ENCODE data around the gene GPR153. TPM values are rescaled to one million over a fixed set of nuclear protein-coding genes. Genes with fewer than 3 reads are reported as not detected.

Gene GPR153
- total RNA-seq, 4 donors from 2014 or later = 5.6 to 12.3 (median 10.2) TPM

GRCh38 chr1:6208723-6209660 lies 51.9 kb downstream of the GPR153 start:
- peaks cover 22 to 58% (median 38%) of the 10 kb centered on the region in 3 donors for H3K4me1 ChIP-seq
- DNase-seq = no peak
- no peak overlapping the region for H3K27ac ChIP-seq
- intact Hi-C loops (cut with DNase I) = no loop called here
- peak overlapping the region in 3 of 4 donors; percentile 41 to 63 (median 45) for H3K4me3 ChIP-seq
- 31 to 51% methylated on average over 4 to 7 of the region's 99 CpGs for WGBS, 2 donors
- H3K27me3 ChIP-seq = peaks cover 0 to 22% (median 0%) of the 10 kb centered on the region in 4 donors
- H3K36me3 ChIP-seq = peaks cover 0 to 47% (median 0%) of the 10 kb centered on the region in 3 donors
- H3K9me3 ChIP-seq = no peaks in the 10 kb centered on the region
- TF ChIP-seq CTCF (IDR thresholded peaks at IDR 0.05) (peak in 4 of 6 experiments; percentile 17 to 45 (median 37)), POLR2A (IDR thresholded peaks at IDR 0.05) (no peak)

GRCh38 chr1:6207921-6208320 lies 53.0 kb downstream of the GPR153 start:
- Histone ChIP-seq H3K36me3 (peaks cover 0 to 45% (median 0%) of the 10 kb centered on the region in 3 donors), H3K4me1 (peaks cover 22 to 58% (median 38%) of the 10 kb centered on the region in 3 donors), H3K27me3 (peaks cover 0 to 22% (median 0%) of the 10 kb centered on the region in 4 donors), H3K27ac (no peak overlapping the region), H3K9me3 (no peaks in the 10 kb centered on the region), H3K4me3 (no peak overlapping the region)
- 83 to 87% methylated on average over 3 to 9 of the region's 10 CpGs for WGBS, 2 donors
- TF ChIP-seq CTCF (IDR thresholded peaks at IDR 0.05) = no peak
- TF ChIP-seq POLR2A (IDR thresholded peaks at IDR 0.05) = no peak
- intact Hi-C loops (cut with DNase I) = no loop called here
- no peak for DNase-seq

GRCh38 chr1:6207075-6207885 lies 53.6 kb downstream of the GPR153 start:
- intact Hi-C loops (cut with DNase I) = no loop called here
- H3K36me3 ChIP-seq = peaks cover 0 to 38% (median 0%) of the 10 kb centered on the region in 3 donors
- no peak for TF ChIP-seq POLR2A (IDR thresholded peaks at IDR 0.05)
- no peak for TF ChIP-seq CTCF (IDR thresholded peaks at IDR 0.05)
- no peak for DNase-seq
- no peaks in the 10 kb centered on the region for H3K9me3 ChIP-seq
- peaks cover 22 to 58% (median 38%) of the 10 kb centered on the region in 3 donors for H3K4me1 ChIP-seq
- 73 to 100% methylated on average over 1 to 2 of the region's 19 CpGs for WGBS, 2 donors
- peak overlapping the region in 3 of 4 donors; percentile 51 to 69 (median 58) for H3K4me3 ChIP-seq
- H3K27me3 ChIP-seq = peaks cover 0 to 22% (median 0%) of the 10 kb centered on the region in 4 donors
- peak overlapping the region in 2 of 4 donors; percentile 82 to 90 for H3K27ac ChIP-seq

GRCh38 chr1:6206520-6206855 lies 54.4 kb downstream of the GPR153 start:
- intact Hi-C loops (cut with DNase I) = no loop called here
- TF ChIP-seq CTCF (IDR thresholded peaks at IDR 0.05) (no peak), POLR2A (IDR thresholded peaks at IDR 0.05) (no peak)
- peak overlapping the region; percentile 82 to 90 (median 88) for H3K27ac ChIP-seq
- peaks cover 0 to 22% (median 0%) of the 10 kb centered on the region in 4 donors for H3K27me3 ChIP-seq
- H3K36me3 ChIP-seq = peaks cover 0 to 30% (median 0%) of the 10 kb centered on the region in 3 donors
- H3K4me3 ChIP-seq = peak overlapping the region; percentile 51 to 69 (median 58)
- no peak for DNase-seq
- H3K4me1 ChIP-seq = peaks cover 22 to 58% (median 38%) of the 10 kb centered on the region in 3 donors
- no peaks in the 10 kb centered on the region for H3K9me3 ChIP-seq
- no CpG with 5 or more reads among the region's 25 CpGs for WGBS, 2 donors
